WI38 (cell line): ENCODE data around the gene RAB8A.
"Not testable (repeated sequence)": the region's sequence is repeated elsewhere in the genome, so short reads cannot be mapped to it uniquely, and the experiment has no call there.

ENCODE experiments used
- H3K4me3 ChIP-seq: 2 replicates; pipeline ENCODE4 v1.5.1; 2011; ENCODE audit warnings: low read depth, mild to moderate bottlenecking, control low read depth, low read length
- CTCF ChIP-seq: IDR thresholded peaks from 2 replicates; pipeline ENCODE4 v1.5.1; 2012; ENCODE audit warnings: low read depth, mild to moderate bottlenecking, control low read depth, low read length

Gene RAB8A

GRCh38 chr19:16091546-16092475, 19.9 kb upstream of the RAB8A start:
- H3K4me3 ChIP-seq: no peak overlapping the region
- TF ChIP-seq CTCF: no peak

- H3K4me3 ChIP-seq: no peak overlapping the region
- no peak for TF ChIP-seq CTCF
These were observed 17.2 kb upstream of the RAB8A start for GRCh38 chr19:16094360-16095070.

DNA sequence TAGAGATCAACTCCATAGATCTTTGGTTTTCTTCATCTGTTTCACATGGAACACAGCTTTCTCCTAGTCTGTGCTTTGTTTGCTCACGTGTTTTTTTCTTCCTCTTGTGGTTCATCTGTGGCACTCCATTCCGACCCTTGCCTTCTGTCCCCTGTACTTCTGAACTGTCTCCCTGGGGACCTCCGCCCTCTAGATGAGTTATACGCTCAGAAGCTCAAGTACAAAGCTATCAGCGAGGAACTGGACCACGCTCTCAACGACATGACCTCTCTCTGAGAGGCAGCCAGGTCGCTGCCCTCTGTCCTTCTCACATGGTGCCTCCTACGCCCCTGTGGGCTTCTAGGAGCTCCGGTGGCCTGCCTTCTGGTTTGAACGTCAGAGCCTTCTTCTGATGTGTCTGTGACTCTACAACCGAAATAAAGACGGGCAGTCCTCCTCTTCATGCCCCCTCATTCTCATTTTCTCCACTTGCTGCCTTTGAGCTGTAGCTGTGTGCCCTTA, 16.6 kb upstream of the RAB8A start:
- TF ChIP-seq CTCF: no peak
- no peak overlapping the region for H3K4me3 ChIP-seq

DNA sequence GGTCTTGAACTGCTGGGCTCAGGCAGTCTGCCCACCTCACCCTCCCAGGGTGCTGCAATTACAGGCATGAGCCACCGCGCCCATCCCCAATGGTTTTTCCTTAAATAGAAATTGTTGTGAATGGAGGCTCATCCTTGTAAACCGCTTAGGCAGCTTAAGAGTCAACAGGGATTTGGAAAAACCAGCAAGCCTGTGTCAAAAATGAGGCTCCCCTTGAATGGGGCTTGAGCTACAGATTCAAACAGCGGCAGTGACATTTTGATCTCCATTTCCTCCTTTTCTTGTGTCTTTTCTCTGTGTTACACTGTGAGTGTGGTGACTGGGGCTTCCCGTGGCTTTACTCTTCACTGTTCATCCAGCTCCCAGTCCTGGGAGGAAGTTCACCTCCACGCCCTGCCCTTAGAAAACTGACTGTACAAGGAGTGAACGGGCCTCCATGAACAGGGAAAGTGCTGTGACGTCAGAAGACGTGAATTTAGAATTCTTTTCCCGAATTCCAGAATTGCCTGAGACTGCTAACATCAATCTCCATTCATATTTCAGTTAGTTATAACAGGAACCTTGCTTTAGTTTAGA, 15.3 kb upstream of the RAB8A start:
- TF ChIP-seq CTCF: no peak
- no peak overlapping the region for H3K4me3 ChIP-seq

GRCh38 chr19:16098416-16098768, 13.3 kb upstream of the RAB8A start:
- TF ChIP-seq CTCF: no peak
- no peak overlapping the region for H3K4me3 ChIP-seq

GRCh38 chr19:16098821-16099220, 12.9 kb upstream of the RAB8A start:
- no peak overlapping the region for H3K4me3 ChIP-seq
- no peak for TF ChIP-seq CTCF

- H3K4me3 ChIP-seq: not testable (repeated sequence)
These were observed 12.2 kb upstream of the RAB8A start for GRCh38 chr19:16099314-16099965.
